Pancreas (tissue), 10 donors: Measurements from ENCODE around the gene ULK3. TPM values are rescaled to one million over a fixed set of nuclear protein-coding genes. Genes with fewer than 3 reads are reported as not detected.

ENCODE experiments used
- ATAC-seq, 4 donors: fragments of 200-7000 bp; cut with Tn5 transposase; one replicate each; pipeline versions ENCODE4 v1.8.0 to v1.9.1; 2020; ENCODE audit warnings: mild to moderate bottlenecking in 4 of 4, moderate library complexity in 4 of 4
- DNase-seq, 6 donors: peaks; one replicate each; pipeline ENCODE4 v3.0.0-alpha.2; 2020
- FAIRE-seq: peaks from 2 replicates; lab custom pipeline; 2012; peaks lifted over from hg19 to GRCh38; lab: Jason Lieb, UNC
- H3K27ac ChIP-seq, 4 donors: fragments of 200-600 bp; sonication (generic); 1 replicate in 3 of 4; 2 replicates in 1 of 4; pipeline versions ENCODE4 v1.5.0 to v1.8.0; 2020
- H3K27me3 ChIP-seq, 4 donors: fragments of 200-600 bp; one replicate each; pipeline ENCODE4 v1.8.0; 2021
- H3K36me3 ChIP-seq, 3 donors: fragments of 200-600 bp; sonication (generic) in 1 of 3; one replicate each; pipeline versions ENCODE4 v1.5.0 to v1.8.0; 2020 to 2021
- H3K4me1 ChIP-seq, 3 donors: fragments of 200-600 bp; one replicate each; pipeline ENCODE4 v1.8.0; 2021
- H3K4me3 ChIP-seq, 4 donors: fragments of 200-600 bp; sonication (generic) in 2 of 4; one replicate each; pipeline versions ENCODE4 v1.5.0 to v1.8.0; 2020 to 2021
- H3K9me3 ChIP-seq, 4 donors: fragments of 200-600 bp; one replicate each; pipeline ENCODE4 v1.8.0; 2021
- CTCF ChIP-seq, 4 donors: fragments of 200-600 bp; sonication (generic) in 3 of 4; IDR thresholded peaks; one replicate each; pipeline versions ENCODE4 v1.5.0 to v1.8.0; 2021; ENCODE audit warnings: antibody characterized with exemption in 4 of 4
- WGBS, 2 donors: extraction: QIAGEN DNeasy Blood & Tissue Kit; methylation state at CpG; one replicate each; pipeline ENCODE4 v1.1.7; 2013; 5-methylcytosine and 5-hydroxymethylcytosine counted together
- intact Hi-C, 3 donors: fragments of 100-400 bp; cut with DNase I; formaldehyde crosslinking; loops; one replicate each; pipeline versions ENCODE4 v1.11.1 to v1.14.2; 2022
- polyA plus RNA-seq, 2 donors: library from polyadenylated mRNA; stranded (reverse); fragments of 200-250 nt; gene quantifications; one replicate each; pipeline ENCODE4 v1.2.3, GENCODE V29; 2013
- total RNA-seq, 6 donors: library from RNA; stranded (reverse); fragmentation: NEBNext Ultra II Directional in 4 of 6; extraction: Animal tissue kit (Norgen Biotek cat#: 25700) in 4 of 6; gene quantifications; one replicate each; pipeline versions ENCODE4 v1.2.1 to v1.2.4, GENCODE V29; 2021 to 2023
- donor health status: healthy with polysubstance abuse.
- donor health status: DM: no; HTN: no; CAD: no; lungs with moderate emphysema.
- donor health status: DM: no; HTN: no; CAD: no.
- donor health status: control.
- donor health status: control.
- donor health status: Bipolar disorder and iron deficiency.
- donor health status: DM: yes; HTN: yes; CAD: no.
- donor health status: DM: no; HTN: no; CAD: no.
- donor health status: DM: no; HTN: no; CAD: no.
- donor health status: DM: yes; HTN: yes; CAD: no.

ULK3 gene
- total and polyA plus RNA-seq, 8 donors, result 15.0 to 83.5 (median 22.2) TPM

- no peak for FAIRE-seq
- TF ChIP-seq CTCF (IDR thresholded peaks at IDR 0.05), result no peak
- no peak for ATAC-seq
- Histone ChIP-seq H3K27me3 (no peaks in the 10 kb centered on the region), H3K4me1 (peaks cover 4 to 6% (median 5%) of the 10 kb centered on the region in 3 donors), H3K36me3 (no peaks in the 10 kb centered on the region), H3K27ac (no peak overlapping the region), H3K4me3 (no peak overlapping the region), H3K9me3 (no peaks in the 10 kb centered on the region)
- WGBS, 2 donors, result 90% methylated on average over 31 of the region's 31 CpGs
- DNase-seq, result no peak
- intact Hi-C loops, result loop anchor here in 1 of 3 donors (5.0 kb wide), 1 partner anchor 57 kb away; the partner anchor contains the start of gene CSK
Measured at GRCh38 chr15:74839526-74840395, 3.2 kb downstream of the ULK3 start.

GRCh38 chr15:74838746-74839525 is 4.0 kb downstream of the ULK3 start:
- 91 to 93% methylated on average over 11 of the region's 11 CpGs for WGBS, 2 donors
- H3K27ac ChIP-seq, result no peak overlapping the region
- no peaks in the 10 kb centered on the region for H3K9me3 ChIP-seq
- intact Hi-C loops, result loop anchor here in 1 of 3 donors (5.0 kb wide), 1 partner anchor 57 kb away; the partner anchor contains the start of gene CSK
- TF ChIP-seq CTCF (IDR thresholded peaks at IDR 0.05), result no peak
- ATAC-seq (no peak), DNase-seq (no peak), FAIRE-seq (no peak)
- H3K4me3 ChIP-seq, result no peak overlapping the region
- H3K36me3 ChIP-seq, result no peaks in the 10 kb centered on the region
- H3K4me1 ChIP-seq, result peaks cover 4 to 6% (median 5%) of the 10 kb centered on the region in 3 donors
- H3K27me3 ChIP-seq, result no peaks in the 10 kb centered on the region

- intact Hi-C loops, result loop anchor here in 1 of 3 donors (5.0 kb wide), 1 partner anchor 56 kb away; the partner anchor contains the start of gene CSK
- H3K9me3 ChIP-seq, result no peaks in the 10 kb centered on the region
- H3K4me3 ChIP-seq, result no peak overlapping the region
- TF ChIP-seq CTCF (IDR thresholded peaks at IDR 0.05), result no peak
- no peak overlapping the region for H3K27ac ChIP-seq
- no peaks in the 10 kb centered on the region for H3K36me3 ChIP-seq
- H3K27me3 ChIP-seq, result no peaks in the 10 kb centered on the region
- DNase-seq (no peak), FAIRE-seq (no peak), ATAC-seq (no peak)
- H3K4me1 ChIP-seq, result peaks cover 4 to 6% (median 5%) of the 10 kb centered on the region in 3 donors
- WGBS, 2 donors, result 88 to 93% methylated on average over 10 of the region's 10 CpGs
Measured at GRCh38 chr15:74838137-74838516, 4.8 kb downstream of the ULK3 start.

GRCh38 chr15:74837482-74838136 is 5.3 kb downstream of the ULK3 start:
- Histone ChIP-seq H3K36me3 (no peaks in the 10 kb centered on the region), H3K27ac (no peak overlapping the region), H3K4me1 (peaks cover 4 to 6% (median 5%) of the 10 kb centered on the region in 3 donors), H3K9me3 (no peaks in the 10 kb centered on the region), H3K4me3 (no peak overlapping the region), H3K27me3 (no peaks in the 10 kb centered on the region)
- 92 to 93% methylated on average over 15 of the region's 15 CpGs for WGBS, 2 donors
- DNase-seq (no peak), FAIRE-seq (no peak), ATAC-seq (no peak)
- intact Hi-C loops, result loop anchor here in 1 of 3 donors (5.0 kb wide), 1 partner anchor 55 kb away; the partner anchor contains the start of gene CSK
- no peak for TF ChIP-seq CTCF (IDR thresholded peaks at IDR 0.05)
